Measurements from ENCODE around the gene POP5.
"Not testable (repeated sequence)": the region's sequence is repeated elsewhere in the genome, so short reads cannot be mapped to it uniquely, and the experiment has no call there.

The POP5 gene

GRCh38 chr12:120536064-120536791, 45.0 kb downstream of the POP5 start:
- no peak for DNase-seq

GRCh38 chr12:120534703-120535655, 46.2 kb downstream of the POP5 start:
- no peak for DNase-seq

GRCh38 chr12:120534203-120534702, 46.9 kb downstream of the POP5 start, which contains the start of gene RNF10:
Gene RNF10, plus strand, starts transcription at chr12:120534356. Its CDS starts 456 bp downstream, at chr12:120534812.
- peak; percentile 95 for DNase-seq

- no peak for DNase-seq
These were observed 48.4 kb downstream of the POP5 start for GRCh38 chr12:120532701-120533238.

- DNase-seq, result not testable (repeated sequence)
These were observed 50.8 kb downstream of the POP5 start for GRCh38 chr12:120530418-120530761.

GRCh38 chr12:120529641-120530417, 51.4 kb downstream of the POP5 start:
- DNase-seq, result peak; percentile 77

GRCh38 chr12:120528861-120529525, 52.2 kb downstream of the POP5 start, which contains the start of gene COQ5:
Gene COQ5, minus strand, starts transcription at chr12:120529158. Its CDS starts 17 bp downstream, at chr12:120529141.
- peak; percentile 46 for DNase-seq
